ENCODE measurements around the gene TMEM203. TPM values are rescaled to one million over a fixed set of nuclear protein-coding genes. Genes with fewer than 3 reads are reported as not detected.

Gene TMEM203
- polyA plus RNA-seq, 1 of the 3 experiments (the other 2 are of a cell fraction): 55.6 TPM

DNA sequence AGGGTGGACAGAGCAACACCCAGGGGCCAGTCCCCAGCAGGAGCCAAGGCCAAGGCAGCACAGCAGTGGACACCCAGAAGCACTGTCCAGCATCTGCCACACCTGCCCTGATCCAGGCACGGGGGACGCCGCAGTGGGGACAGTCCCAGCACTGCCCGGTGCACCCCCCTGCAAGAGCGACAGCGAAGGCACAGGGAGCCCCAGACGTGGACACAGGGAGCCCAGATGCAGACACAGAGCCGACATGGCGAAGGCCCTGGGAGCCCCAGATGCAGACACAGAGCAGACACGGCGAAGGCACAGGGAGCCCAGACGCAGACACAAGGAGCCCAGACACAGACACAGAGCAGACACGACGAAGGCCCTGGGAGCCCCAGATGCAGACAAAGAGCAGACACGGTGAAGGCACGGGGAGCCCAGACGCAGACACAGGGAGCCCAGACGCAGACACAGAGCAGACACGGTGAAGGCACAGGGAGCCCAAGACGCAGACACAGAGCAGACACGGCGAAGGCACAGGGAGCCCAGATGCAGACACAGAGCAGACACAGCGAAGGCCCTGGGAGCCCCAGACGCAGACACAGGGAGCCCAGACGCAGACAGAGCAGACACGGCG is 21.4 kb downstream of the TMEM203 start:
- no peak for TF ChIP-seq RCOR1 (IDR thresholded peaks at IDR 0.05; ENCODE audit: low read length)
- TF ChIP-seq, protein P1, sequence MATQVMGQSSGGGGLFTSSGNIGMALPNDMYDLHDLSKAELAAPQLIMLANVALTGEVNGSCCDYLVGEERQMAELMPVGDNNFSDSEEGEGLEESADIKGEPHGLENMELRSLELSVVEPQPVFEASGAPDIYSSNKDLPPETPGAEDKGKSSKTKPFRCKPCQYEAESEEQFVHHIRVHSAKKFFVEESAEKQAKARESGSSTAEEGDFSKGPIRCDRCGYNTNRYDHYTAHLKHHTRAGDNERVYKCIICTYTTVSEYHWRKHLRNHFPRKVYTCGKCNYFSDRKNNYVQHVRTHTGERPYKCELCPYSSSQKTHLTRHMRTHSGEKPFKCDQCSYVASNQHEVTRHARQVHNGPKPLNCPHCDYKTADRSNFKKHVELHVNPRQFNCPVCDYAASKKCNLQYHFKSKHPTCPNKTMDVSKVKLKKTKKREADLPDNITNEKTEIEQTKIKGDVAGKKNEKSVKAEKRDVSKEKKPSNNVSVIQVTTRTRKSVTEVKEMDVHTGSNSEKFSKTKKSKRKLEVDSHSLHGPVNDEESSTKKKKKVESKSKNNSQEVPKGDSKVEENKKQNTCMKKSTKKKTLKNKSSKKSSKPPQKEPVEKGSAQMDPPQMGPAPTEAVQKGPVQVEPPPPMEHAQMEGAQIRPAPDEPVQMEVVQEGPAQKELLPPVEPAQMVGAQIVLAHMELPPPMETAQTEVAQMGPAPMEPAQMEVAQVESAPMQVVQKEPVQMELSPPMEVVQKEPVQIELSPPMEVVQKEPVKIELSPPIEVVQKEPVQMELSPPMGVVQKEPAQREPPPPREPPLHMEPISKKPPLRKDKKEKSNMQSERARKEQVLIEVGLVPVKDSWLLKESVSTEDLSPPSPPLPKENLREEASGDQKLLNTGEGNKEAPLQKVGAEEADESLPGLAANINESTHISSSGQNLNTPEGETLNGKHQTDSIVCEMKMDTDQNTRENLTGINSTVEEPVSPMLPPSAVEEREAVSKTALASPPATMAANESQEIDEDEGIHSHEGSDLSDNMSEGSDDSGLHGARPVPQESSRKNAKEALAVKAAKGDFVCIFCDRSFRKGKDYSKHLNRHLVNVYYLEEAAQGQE (IDR thresholded peaks at IDR 0.05; ENCODE audit: low read depth, low read length): no peak
- TF ChIP-seq TEAD4 (IDR thresholded peaks at IDR 0.05; ENCODE audit: borderline replicate concordance, insufficient read depth): no peak
- TF ChIP-seq JUND (IDR thresholded peaks at IDR 0.05): no peak
- no peak for TF ChIP-seq ELF1 (IDR thresholded peaks at IDR 0.05)
- TF ChIP-seq RXRA (IDR thresholded peaks at IDR 0.05; ENCODE audit: borderline replicate concordance, low read depth): no peak
- TF ChIP-seq YY1 (IDR thresholded peaks at IDR 0.05; ENCODE audit: low read depth): no peak
- no peak for TF ChIP-seq NFIC (IDR thresholded peaks at IDR 0.05; ENCODE audit: borderline replicate concordance)
- TF ChIP-seq, protein P2, sequence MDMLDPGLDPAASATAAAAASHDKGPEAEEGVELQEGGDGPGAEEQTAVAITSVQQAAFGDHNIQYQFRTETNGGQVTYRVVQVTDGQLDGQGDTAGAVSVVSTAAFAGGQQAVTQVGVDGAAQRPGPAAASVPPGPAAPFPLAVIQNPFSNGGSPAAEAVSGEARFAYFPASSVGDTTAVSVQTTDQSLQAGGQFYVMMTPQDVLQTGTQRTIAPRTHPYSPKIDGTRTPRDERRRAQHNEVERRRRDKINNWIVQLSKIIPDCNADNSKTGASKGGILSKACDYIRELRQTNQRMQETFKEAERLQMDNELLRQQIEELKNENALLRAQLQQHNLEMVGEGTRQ (IDR thresholded peaks at IDR 0.05; ENCODE audit: borderline replicate concordance, low read depth, low read length): no peak
- TF ChIP-seq, protein P3, sequence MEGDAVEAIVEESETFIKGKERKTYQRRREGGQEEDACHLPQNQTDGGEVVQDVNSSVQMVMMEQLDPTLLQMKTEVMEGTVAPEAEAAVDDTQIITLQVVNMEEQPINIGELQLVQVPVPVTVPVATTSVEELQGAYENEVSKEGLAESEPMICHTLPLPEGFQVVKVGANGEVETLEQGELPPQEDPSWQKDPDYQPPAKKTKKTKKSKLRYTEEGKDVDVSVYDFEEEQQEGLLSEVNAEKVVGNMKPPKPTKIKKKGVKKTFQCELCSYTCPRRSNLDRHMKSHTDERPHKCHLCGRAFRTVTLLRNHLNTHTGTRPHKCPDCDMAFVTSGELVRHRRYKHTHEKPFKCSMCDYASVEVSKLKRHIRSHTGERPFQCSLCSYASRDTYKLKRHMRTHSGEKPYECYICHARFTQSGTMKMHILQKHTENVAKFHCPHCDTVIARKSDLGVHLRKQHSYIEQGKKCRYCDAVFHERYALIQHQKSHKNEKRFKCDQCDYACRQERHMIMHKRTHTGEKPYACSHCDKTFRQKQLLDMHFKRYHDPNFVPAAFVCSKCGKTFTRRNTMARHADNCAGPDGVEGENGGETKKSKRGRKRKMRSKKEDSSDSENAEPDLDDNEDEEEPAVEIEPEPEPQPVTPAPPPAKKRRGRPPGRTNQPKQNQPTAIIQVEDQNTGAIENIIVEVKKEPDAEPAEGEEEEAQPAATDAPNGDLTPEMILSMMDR (IDR thresholded peaks at IDR 0.05): no peak
- no peak for TF ChIP-seq RAD21 (IDR thresholded peaks at IDR 0.05; ENCODE audit: low read length)
- TF ChIP-seq GATA2 (CRISPR knock-in tag; IDR thresholded peaks at IDR 0.05): no peak
- ChIA-PET CTCF (no interaction called here), POLR2A (no interaction called here)
- Histone ChIP-seq H3K27ac (ENCODE audit: low read depth in 2 of 2, low read length in 1 of 2) (peak overlapping the region in 1 of 2 experiments; percentile 7; a peak in 1 of 4 replicates), H3K9me3 (no peaks in the 10 kb centered on the region), H3K4me1 (ENCODE audit: control insufficient read depth in 1 of 2, insufficient read depth in 2 of 2, low read depth in 1 of 2, low read length in 1 of 2) (peaks cover 6 to 24% of the 10 kb centered on the region in 2 experiments; a peak in 1 of 4 replicates), H3K4me2 (no peak overlapping the region), H3K9ac (no peak overlapping the region), H3K79me2 (ENCODE audit: insufficient read depth) (peaks cover 24% of the 10 kb centered on the region), H2AFZ (ENCODE audit: low read depth) (no peak overlapping the region), H3K4me3 (ENCODE audit: low read depth in 2 of 2, low read length in 1 of 2) (no peak overlapping the region), H3K27me3 (ENCODE audit: insufficient read depth) (no peaks in the 10 kb centered on the region), H3K36me3 (replicated peaks in 1 of 2; ENCODE audit: control insufficient read depth in 1 of 2, insufficient read depth in 2 of 2, low read length in 1 of 2) (peaks cover 0 to 62% of the 10 kb centered on the region in 2 experiments), H3F3A (replicated peaks; ENCODE audit: insufficient read depth) (peaks cover 5% of the 10 kb centered on the region), H4K20me1 (ENCODE audit: insufficient read depth) (peaks cover 2% of the 10 kb centered on the region; the same call in 1 of the 2 replicates), H3K9me2 (no peaks in the 10 kb centered on the region)
- 91% methylated on average over 24 of the region's 27 CpGs for WGBS (ENCODE audit: low lambda C conversion rate)
- no peak for DNase-seq
